B cell (primary cell): Measurements from ENCODE around the gene ARSI. TPM values are rescaled to one million over a fixed set of nuclear protein-coding genes. Genes with fewer than 3 reads are reported as not detected.

ENCODE experiments used
- ATAC-seq: fragments of 200-7000 bp; cut with Tn5 transposase; one replicate; pipeline ENCODE4 v1.10.0; 2021; ENCODE audit warnings: low read depth, mild to moderate bottlenecking, moderate number of reproducible peaks, moderate library complexity
- CTCF ChIA-PET: fragments of 350-600 bp; sonication (Branson Sonifier 250); formaldehyde crosslinking; loops from one replicate; lab custom pipeline; 2021; ENCODE audit warnings: antibody characterized with exemption, inconsistent platforms; lab: Charles Lee
- POLR2A ChIA-PET: fragments of 350-600 bp; sonication (Branson Sonifier 250); formaldehyde crosslinking; loops from one replicate; lab custom pipeline; 2021; ENCODE audit warnings: antibody characterized with exemption; lab: Charles Lee
- DNase-seq: peaks from one replicate; pipeline ENCODE4 v3.0.0; 2013
- H2AFZ ChIP-seq: 2 replicates; pipeline ENCODE4 v1.6.1; 2012; ENCODE audit warnings: mild to moderate bottlenecking, low read depth, low read length; ENCODE audit not compliant: insufficient read depth, poor library complexity, severe bottlenecking
- H3K27ac ChIP-seq, 2 donors: 1 replicate in 1 of 2; 2 replicates in 1 of 2; pipeline ENCODE4 v1.5.1; 2012 to 2013; ENCODE audit warnings: low read length in 2 of 2, mild to moderate bottlenecking in 2 of 2, moderate library complexity in 1 of 2
- H3K27me3 ChIP-seq, 4 experiments: fragments of 200-600 bp in 1 of 4; sonication (generic) in 1 of 4; replicated peaks in 1 of 4; 1 replicate in 2 of 4; 2 replicates in 2 of 4; pipeline versions ENCODE4 v1.6.1 to v1.7.0; 2013 to 2016; ENCODE audit warnings: low read length in 3 of 4, mild to moderate bottlenecking in 2 of 4, mixed read lengths in 1 of 4, moderate library complexity in 1 of 4; ENCODE audit not compliant: insufficient read depth in 4 of 4, control insufficient read depth in 3 of 4; ENCODE audit errors: control extremely low read depth in 1 of 4
- H3K36me3 ChIP-seq, 2 experiments: replicated peaks in 1 of 2; 1 replicate in 1 of 2; 2 replicates in 1 of 2; pipeline versions ENCODE4 v1.6.1 to v1.7.1; 2013; ENCODE audit warnings: low read length in 1 of 2; ENCODE audit not compliant: insufficient read depth in 2 of 2, control insufficient read depth in 1 of 2; ENCODE audit errors: control extremely low read depth in 1 of 2, extremely low read depth in 1 of 2
- H3K4me1 ChIP-seq, 2 donors: fragments of 200-600 bp in 1 of 2; sonication (generic) in 1 of 2; 1 replicate in 1 of 2; 2 replicates in 1 of 2; pipeline versions ENCODE4 v1.5.1 to v1.6.1; 2013 to 2017; ENCODE audit warnings: low read length in 2 of 2; ENCODE audit not compliant: control insufficient read depth in 2 of 2, insufficient read depth in 2 of 2
- H3K4me2 ChIP-seq: replicated peaks from 2 replicates; pipeline ENCODE3; 2012; ENCODE audit warnings: mild to moderate bottlenecking, low read depth, low read length; ENCODE audit not compliant: poor library complexity, severe bottlenecking
- H3K4me3 ChIP-seq, 5 experiments: fragments of 200-600 bp in 1 of 5; sonication (generic) in 1 of 5; 1 replicate in 3 of 5; 2 replicates in 2 of 5; pipeline versions ENCODE4 v1.5.1 to v1.7.0; 2011 to 2016; ENCODE audit warnings: low read length in 4 of 5, mild to moderate bottlenecking in 4 of 5, low read depth in 2 of 5, control low read depth in 1 of 5, moderate library complexity in 1 of 5; ENCODE audit not compliant: insufficient read depth in 1 of 5; ENCODE audit errors: control extremely low read depth in 1 of 5, extremely low read depth in 1 of 5
- H3K79me2 ChIP-seq: fragments of 200-600 bp; sonication (generic); one replicate; pipeline ENCODE4 v1.6.0; 2016; ENCODE audit warnings: low read length; ENCODE audit not compliant: control insufficient read depth, insufficient read depth
- H3K9ac ChIP-seq: fragments of 200-600 bp; sonication (generic); 2 replicates; pipeline ENCODE4 v1.6.1; 2017; ENCODE audit warnings: mild to moderate bottlenecking, low read length, moderate library complexity
- H3K9me3 ChIP-seq, 3 donors: one replicate each; pipeline versions ENCODE4 v1.6.1 to v1.7.1; 2013; ENCODE audit warnings: low read length in 2 of 3; ENCODE audit not compliant: control insufficient read depth in 2 of 3, insufficient read depth in 1 of 3; ENCODE audit errors: control extremely low read depth in 1 of 3
- H4K20me1 ChIP-seq: 2 replicates; pipeline ENCODE4 v1.6.0; 2012; ENCODE audit warnings: mild to moderate bottlenecking, low read length; ENCODE audit not compliant: insufficient read depth, control insufficient read depth, poor library complexity, severe bottlenecking
- H3K27ac Mint-ChIP-seq: one replicate; pipeline ENCODE4 v1.8.0; 2021; ENCODE audit warnings: mixed read lengths
- H3K27me3 Mint-ChIP-seq: one replicate; pipeline ENCODE4 v1.8.0; 2021; ENCODE audit warnings: mixed read lengths
- H3K4me1 Mint-ChIP-seq: one replicate; pipeline ENCODE4 v1.8.0; 2021; ENCODE audit warnings: mixed read lengths
- H3K4me3 Mint-ChIP-seq: one replicate; pipeline ENCODE4 v1.8.0; 2021; ENCODE audit warnings: mixed read lengths
- H3K9me3 Mint-ChIP-seq: one replicate; pipeline ENCODE4 v1.8.0; 2022; ENCODE audit warnings: mixed read lengths; ENCODE audit not compliant: insufficient read depth
- CTCF ChIP-seq: fragments of 200-600 bp; IDR thresholded peaks from one replicate; pipeline ENCODE4 v1.8.0; 2022; ENCODE audit warnings: antibody characterized with exemption, mild to moderate bottlenecking
- EZH2 ChIP-seq: IDR thresholded peaks from 2 replicates; pipeline ENCODE4 v1.6.1; 2012; ENCODE audit warnings: borderline replicate concordance, low read depth, mild to moderate bottlenecking, moderate library complexity, low read length; ENCODE audit not compliant: insufficient read depth, poor library complexity, severe bottlenecking
- WGBS: methylation state at CpG from one replicate; pipeline ENCODE4 v1.1.5; 2013; ENCODE audit warnings: missing lambda C conversion rate; ENCODE audit not compliant: insufficient coverage; 5-methylcytosine and 5-hydroxymethylcytosine counted together
- intact Hi-C: fragments of 100-400 bp; cut with micrococcal nuclease; formaldehyde crosslinking; loops from one replicate; pipeline ENCODE4 v1.10.0; 2022
- polyA plus RNA-seq: library from polyadenylated mRNA; depleted of rRNA; stranded (reverse); fragments of >200 nt; gene quantifications from 2 replicates; pipeline ENCODE4 v1.2.3, GENCODE V29; 2012
- total RNA-seq, 2 donors: library from RNA; stranded (reverse); fragments of 120-200 nt in 1 of 2; gene quantifications; 1 replicate in 1 of 2; 2 replicates in 1 of 2; pipeline versions ENCODE4 v1.2.3 to v1.2.4, GENCODE V29; 2013 to 2022

The ARSI gene
- total and polyA plus RNA-seq, 2 donors (not counting 1 experiment from before 2014, with no cell fraction given) = not detected

DNA sequence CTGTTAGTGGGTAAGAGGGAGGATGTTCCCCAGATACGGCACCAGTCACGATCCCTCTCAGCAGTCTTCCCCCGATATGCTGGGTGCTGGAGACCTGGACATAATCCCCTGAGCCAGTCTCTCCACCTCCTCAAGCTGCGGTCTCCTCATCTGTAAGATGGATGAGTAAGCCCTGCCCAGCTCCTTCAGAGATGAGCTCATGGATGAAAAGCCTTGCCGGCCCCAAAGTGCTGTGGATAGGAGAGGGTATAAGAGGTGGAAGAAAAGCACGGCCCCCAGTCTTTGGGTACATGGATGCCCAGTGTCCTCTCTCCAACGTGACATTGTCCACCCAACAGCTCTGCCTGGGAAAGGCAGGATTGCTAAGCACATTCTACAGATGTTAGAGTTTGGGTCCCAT lies 17.6 kb downstream of the ARSI start:
- H3K27me3 Mint-ChIP-seq = peaks cover 26% of the 10 kb centered on the region
- Histone ChIP-seq H4K20me1 (no peaks in the 10 kb centered on the region), H3K9me3 (no peaks in the 10 kb centered on the region), H3K9ac (no peak overlapping the region), H3K79me2 (no peaks in the 10 kb centered on the region), H3K36me3 (no peaks in the 10 kb centered on the region), H3K27me3 (peaks cover 0 to 3% (median 1%) of the 10 kb centered on the region in 4 experiments), H3K4me1 (no peaks in the 10 kb centered on the region), H2AFZ (no peak overlapping the region), H3K4me3 (no peak overlapping the region), H3K4me2 (no peak overlapping the region), H3K27ac (no peak overlapping the region)
- no peak for TF ChIP-seq CTCF
- intact Hi-C loops = no loop called here
- no peak overlapping the region for H3K4me3 Mint-ChIP-seq
- POLR2A ChIA-PET = no interaction called here
- H3K4me1 Mint-ChIP-seq = no peaks in the 10 kb centered on the region
- no peak overlapping the region for H3K27ac Mint-ChIP-seq
- DNase-seq (no peak), ATAC-seq (no peak)
- CTCF ChIA-PET = no interaction called here
- H3K9me3 Mint-ChIP-seq = no peaks in the 10 kb centered on the region
- 95% methylated on average over 3 of the region's 7 CpGs for WGBS

DNA sequence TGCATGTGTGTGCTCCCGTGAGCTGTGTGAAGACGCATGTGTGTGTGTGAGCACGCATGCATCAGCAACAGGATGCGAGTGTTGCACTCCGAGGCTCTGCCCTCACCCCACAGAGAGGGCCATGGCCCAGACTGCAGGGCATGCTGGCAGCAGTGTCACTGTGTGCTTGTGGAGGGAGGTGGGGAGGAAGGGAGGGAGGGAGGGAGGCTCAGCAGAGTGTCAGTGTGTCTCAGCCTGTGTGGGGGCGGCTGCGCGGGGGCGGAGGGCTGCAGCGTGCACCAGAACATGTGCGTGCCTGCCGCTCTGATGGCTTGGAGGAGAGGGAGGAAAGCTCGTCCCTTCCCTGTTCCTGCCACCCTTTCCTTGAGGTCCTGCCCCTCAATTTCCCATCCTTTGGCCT lies 18.4 kb downstream of the ARSI start:
- ChIA-PET CTCF (no interaction called here), POLR2A (no interaction called here)

More for the DNA sequence above, 18.4 kb downstream of the ARSI start:
- Histone ChIP-seq H3K4me1 (no peaks in the 10 kb centered on the region), H3K4me3 (no peak overlapping the region), H3K9ac (no peak overlapping the region), H4K20me1 (no peaks in the 10 kb centered on the region), H3K36me3 (no peaks in the 10 kb centered on the region), H3K27ac (no peak overlapping the region), H3K9me3 (no peaks in the 10 kb centered on the region), H3K27me3 (peaks cover 0 to 4% (median 0%) of the 10 kb centered on the region in 4 experiments), H3K4me2 (no peak overlapping the region), H3K79me2 (no peaks in the 10 kb centered on the region), H2AFZ (no peak overlapping the region)
- 94% methylated on average over 11 of the region's 13 CpGs for WGBS
- DNase-seq = no peak
- H3K27ac Mint-ChIP-seq = no peak overlapping the region
- no peak for TF ChIP-seq EZH2
- TF ChIP-seq CTCF = no peak
- no peak overlapping the region for H3K4me3 Mint-ChIP-seq
- no peaks in the 10 kb centered on the region for H3K4me1 Mint-ChIP-seq
- no peak for ATAC-seq
- no peaks in the 10 kb centered on the region for H3K9me3 Mint-ChIP-seq
- intact Hi-C loops = no loop called here
- H3K27me3 Mint-ChIP-seq = peaks cover 26% of the 10 kb centered on the region
